ENCODE measurements around the gene MBD3L5. TPM values are rescaled to one million over a fixed set of nuclear protein-coding genes. Genes with fewer than 3 reads are reported as not detected.

MBD3L5 gene
- total and polyA plus RNA-seq, 2 experiments from 2014 or later: not detected

DNA sequence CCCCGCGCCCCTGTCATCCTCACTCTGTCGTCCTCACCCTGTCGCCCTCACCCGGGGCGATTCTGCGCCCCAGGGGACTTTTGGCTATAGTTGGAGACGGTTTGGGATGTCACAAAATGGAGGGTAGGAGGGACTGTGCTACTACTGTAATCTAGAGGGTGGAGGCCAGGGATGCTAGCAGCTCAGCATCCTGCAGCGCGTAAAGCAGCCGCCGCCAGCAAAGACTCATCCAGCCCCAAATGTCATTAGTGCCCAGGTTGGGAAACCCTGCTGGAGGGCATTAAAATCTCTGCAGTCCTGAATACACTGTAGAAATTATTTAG, 39.5 kb downstream of the MBD3L5 start:
- H3K27ac ChIP-seq: peak overlapping the region; percentile 20
- peaks cover 15% of the 10 kb centered on the region for H3K36me3 ChIP-seq
- H3K9me3 ChIP-seq (ENCODE audit: low read depth): no peaks in the 10 kb centered on the region
- no peak for DNase-seq (ENCODE audit: low read depth in 1 of 2, low spot score in 1 of 2)
- TF ChIP-seq, protein P1, sequence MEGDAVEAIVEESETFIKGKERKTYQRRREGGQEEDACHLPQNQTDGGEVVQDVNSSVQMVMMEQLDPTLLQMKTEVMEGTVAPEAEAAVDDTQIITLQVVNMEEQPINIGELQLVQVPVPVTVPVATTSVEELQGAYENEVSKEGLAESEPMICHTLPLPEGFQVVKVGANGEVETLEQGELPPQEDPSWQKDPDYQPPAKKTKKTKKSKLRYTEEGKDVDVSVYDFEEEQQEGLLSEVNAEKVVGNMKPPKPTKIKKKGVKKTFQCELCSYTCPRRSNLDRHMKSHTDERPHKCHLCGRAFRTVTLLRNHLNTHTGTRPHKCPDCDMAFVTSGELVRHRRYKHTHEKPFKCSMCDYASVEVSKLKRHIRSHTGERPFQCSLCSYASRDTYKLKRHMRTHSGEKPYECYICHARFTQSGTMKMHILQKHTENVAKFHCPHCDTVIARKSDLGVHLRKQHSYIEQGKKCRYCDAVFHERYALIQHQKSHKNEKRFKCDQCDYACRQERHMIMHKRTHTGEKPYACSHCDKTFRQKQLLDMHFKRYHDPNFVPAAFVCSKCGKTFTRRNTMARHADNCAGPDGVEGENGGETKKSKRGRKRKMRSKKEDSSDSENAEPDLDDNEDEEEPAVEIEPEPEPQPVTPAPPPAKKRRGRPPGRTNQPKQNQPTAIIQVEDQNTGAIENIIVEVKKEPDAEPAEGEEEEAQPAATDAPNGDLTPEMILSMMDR (IDR thresholded peaks at IDR 0.05; ENCODE audit: low read depth, low read length): no peak
- no peaks in the 10 kb centered on the region for H3K4me1 ChIP-seq (ENCODE audit: low read depth)
- no peaks in the 10 kb centered on the region for H3K27me3 ChIP-seq
- H3K4me3 ChIP-seq: peak overlapping the region; percentile 61

DNA sequence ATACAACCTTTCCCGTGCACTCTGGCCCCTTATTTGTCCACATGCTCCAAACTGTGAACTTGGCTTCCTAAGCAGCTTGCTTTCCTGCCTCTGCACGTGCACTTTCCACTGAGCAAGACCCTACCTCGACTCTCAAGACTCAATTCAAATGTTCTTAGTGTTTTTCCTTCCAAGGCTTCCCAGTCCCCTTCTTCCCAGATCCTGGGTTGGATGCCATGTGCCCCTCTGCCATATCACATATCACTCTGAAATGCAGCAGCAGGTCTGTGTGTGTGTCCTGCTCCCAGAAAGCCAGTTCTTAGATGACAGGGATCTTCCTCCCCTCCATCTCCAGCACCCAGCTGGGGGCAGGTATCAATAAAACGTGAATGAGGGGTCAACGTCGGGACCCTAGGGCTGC, 42.2 kb downstream of the MBD3L5 start:
- DNase-seq (ENCODE audit: low read depth in 1 of 2, low spot score in 1 of 2): no peak
- Histone ChIP-seq H3K9me3 (ENCODE audit: low read depth) (no peaks in the 10 kb centered on the region), H3K4me3 (no peak overlapping the region), H3K27me3 (no peaks in the 10 kb centered on the region), H3K36me3 (peaks cover 32% of the 10 kb centered on the region), H3K4me1 (ENCODE audit: low read depth) (no peaks in the 10 kb centered on the region), H3K27ac (no peak overlapping the region)
- TF ChIP-seq, protein P1 (IDR thresholded peaks at IDR 0.05; ENCODE audit: low read depth, low read length): no peak

DNA sequence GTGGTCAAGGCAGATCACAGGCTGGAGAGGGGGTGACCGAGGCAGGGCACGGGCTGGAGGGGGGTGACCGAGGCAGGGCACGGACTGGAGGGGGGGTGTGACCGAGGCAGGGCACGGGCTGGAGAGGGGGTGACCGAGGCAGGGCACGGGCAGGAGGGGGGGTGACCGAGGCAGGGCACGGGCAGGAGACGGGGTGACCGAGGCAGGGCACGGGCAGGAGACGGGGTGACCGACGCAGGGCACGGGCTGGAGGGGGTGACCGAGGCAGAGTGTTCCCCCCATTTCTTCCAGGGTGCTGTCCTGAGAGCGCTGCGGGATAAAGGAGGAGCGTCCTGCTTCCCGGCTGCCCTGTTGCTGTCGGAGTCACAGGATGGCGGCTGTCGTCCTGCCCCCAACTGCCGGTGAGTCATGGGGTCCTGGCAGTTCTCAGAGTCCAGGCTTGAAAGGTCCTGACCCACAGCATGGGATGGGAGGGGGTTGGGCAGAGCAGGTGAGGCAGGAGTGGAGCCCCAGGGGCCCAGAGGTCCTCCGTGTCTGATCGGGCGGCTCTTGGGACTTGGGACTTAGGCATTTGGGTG, 44.4 kb downstream of the MBD3L5 start:
- Histone ChIP-seq H3K9me3 (ENCODE audit: low read depth) (no peaks in the 10 kb centered on the region), H3K4me3 (no peak overlapping the region), H3K4me1 (ENCODE audit: low read depth) (no peaks in the 10 kb centered on the region), H3K36me3 (peaks cover 47% of the 10 kb centered on the region), H3K27ac (no peak overlapping the region), H3K27me3 (no peaks in the 10 kb centered on the region)
- DNase-seq (ENCODE audit: low read depth in 1 of 2, low spot score in 1 of 2): no peak
- TF ChIP-seq, protein P1 (IDR thresholded peaks at IDR 0.05; ENCODE audit: low read depth, low read length): no peak

DNA sequence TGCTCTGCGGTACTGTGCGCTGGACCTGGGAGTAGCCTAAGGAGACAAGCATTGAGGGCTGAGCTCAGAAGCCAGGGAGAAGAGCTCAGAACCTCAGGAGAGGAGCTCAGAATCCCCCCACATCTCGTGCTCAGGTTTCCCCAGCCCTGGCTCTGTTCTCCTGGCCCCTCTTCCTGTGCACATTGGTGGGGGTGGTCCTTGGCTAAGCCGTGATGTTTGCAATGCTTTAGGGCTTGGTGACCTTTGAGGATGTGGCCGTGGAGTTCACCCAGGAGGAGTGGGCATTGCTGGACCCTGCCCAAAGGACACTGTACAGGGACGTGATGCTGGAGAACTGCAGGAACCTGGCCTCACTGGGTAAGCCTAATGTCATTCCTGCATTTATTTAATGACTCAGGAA, 45.8 kb downstream of the MBD3L5 start:
- no peaks in the 10 kb centered on the region for H3K27me3 ChIP-seq
- H3K4me1 ChIP-seq (ENCODE audit: low read depth): no peaks in the 10 kb centered on the region
- peaks cover 56% of the 10 kb centered on the region for H3K36me3 ChIP-seq
- H3K27ac ChIP-seq: no peak overlapping the region
- no peak overlapping the region for H3K4me3 ChIP-seq
- DNase-seq (ENCODE audit: low read depth in 1 of 2, low spot score in 1 of 2): no peak
- TF ChIP-seq, protein P1 (IDR thresholded peaks at IDR 0.05; ENCODE audit: low read depth, low read length): no peak
- H3K9me3 ChIP-seq (ENCODE audit: low read depth): no peaks in the 10 kb centered on the region

DNA sequence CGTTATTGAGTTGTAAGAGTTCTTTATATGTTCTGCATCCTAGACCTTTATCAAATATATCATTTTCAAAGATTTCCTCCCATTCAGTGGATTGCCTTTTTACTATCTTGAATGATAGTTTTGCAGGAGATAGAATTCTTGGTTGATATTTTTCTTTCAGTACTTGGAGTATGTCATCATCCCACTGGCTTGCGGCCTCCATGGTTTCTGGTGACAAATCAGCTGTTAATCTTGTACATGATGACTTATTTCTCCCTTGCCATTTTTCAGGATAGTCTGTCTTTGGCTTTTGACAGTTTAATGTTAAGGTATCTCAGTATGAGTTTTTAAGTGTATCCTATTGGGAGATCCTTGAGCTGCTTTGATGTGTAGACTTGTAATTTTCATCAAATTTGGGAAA, 47.6 kb downstream of the MBD3L5 start:
- no peaks in the 10 kb centered on the region for H3K4me1 ChIP-seq (ENCODE audit: low read depth)
- TF ChIP-seq, protein P1 (IDR thresholded peaks at IDR 0.05; ENCODE audit: low read depth, low read length): no peak
- no peak for DNase-seq (ENCODE audit: low read depth in 1 of 2, low spot score in 1 of 2)
- peaks cover 62% of the 10 kb centered on the region for H3K36me3 ChIP-seq
- H3K9me3 ChIP-seq (ENCODE audit: low read depth): peaks cover 5% of the 10 kb centered on the region
- no peaks in the 10 kb centered on the region for H3K27me3 ChIP-seq
- H3K27ac ChIP-seq: no peak overlapping the region
- H3K4me3 ChIP-seq: no peak overlapping the region

Other genes starting within 250 kb of the MBD3L5 start
- not detected in 2 replicates for gene ADGRE1, start 143.0 kb upstream of the MBD3L5 start, total RNA-seq
- gene ADGRE1, start 143.0 kb upstream of the MBD3L5 start, polyA plus RNA-seq: not detected in 2 replicates
- gene MBD3L2B, start 9.1 kb upstream of the MBD3L5 start, total RNA-seq: not detected in 2 replicates
- gene MBD3L2B, start 9.1 kb upstream of the MBD3L5 start, polyA plus RNA-seq: not detected in 2 replicates
- gene MBD3L4, start 9.6 kb downstream of the MBD3L5 start, total RNA-seq: not detected in 2 replicates
- gene MBD3L4, start 9.6 kb downstream of the MBD3L5 start, polyA plus RNA-seq: not detected in 2 replicates
- not detected in 2 replicates for gene MBD3L2, start 18.7 kb downstream of the MBD3L5 start, total RNA-seq
- not detected in 2 replicates for gene MBD3L2, start 18.7 kb downstream of the MBD3L5 start, polyA plus RNA-seq
- not detected in 2 replicates for gene MBD3L3, start 28.1 kb downstream of the MBD3L5 start, total RNA-seq
- gene MBD3L3, start 28.1 kb downstream of the MBD3L5 start, polyA plus RNA-seq: not detected in 2 replicates
- 6.9 and 7.8 TPM in 2 replicates for gene ZNF557, start 39.1 kb downstream of the MBD3L5 start, total RNA-seq
- 3.7 and 4.3 TPM in 2 replicates for gene ZNF557, start 39.1 kb downstream of the MBD3L5 start, polyA plus RNA-seq

All from cardiac muscle cell (in vitro differentiated cells and primary cell).